GM12892 (cell line): ENCODE measurements around the gene KIF1C.

Source experiments
- POLR2A ChIP-seq: IDR thresholded peaks from 2 replicates; pipeline ENCODE4 v1.6.1; 2011; ENCODE audit warnings: low read depth, low read length, control low read depth
- POLR2AphosphoS5 ChIP-seq: IDR thresholded peaks from 2 replicates; pipeline ENCODE4 v1.6.1; 2011; ENCODE audit warnings: low read depth, low read length, control low read depth

DNA sequence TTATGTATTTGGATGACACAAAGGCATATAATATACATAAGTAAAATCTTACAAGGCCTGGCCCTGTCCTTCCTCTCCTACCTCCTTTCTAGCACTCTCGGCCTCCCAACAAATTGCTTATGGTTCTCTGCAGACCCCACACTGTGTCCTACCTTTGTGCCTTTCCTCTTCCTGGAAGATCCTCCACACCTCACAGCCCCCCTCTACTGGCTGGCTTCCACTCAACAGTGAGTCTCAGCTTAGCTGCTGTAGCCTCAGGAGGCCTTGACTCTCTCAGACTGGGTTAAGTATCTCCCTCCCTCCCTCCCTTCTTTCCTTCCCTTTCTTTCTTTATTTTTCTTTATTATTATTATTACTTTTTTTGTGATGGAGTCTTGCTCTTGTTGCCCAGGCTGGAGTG lies 45.8 kb downstream of the KIF1C start:
- TF ChIP-seq POLR2A = no peak
- no peak for TF ChIP-seq POLR2AphosphoS5
